ENCODE results near the gene SLC27A3.

SLC27A3 gene

GRCh38 chr1:153783233-153784190 lies 8.3 kb downstream of the SLC27A3 start:
- peak; percentile 94 for DNase-seq

DNA sequence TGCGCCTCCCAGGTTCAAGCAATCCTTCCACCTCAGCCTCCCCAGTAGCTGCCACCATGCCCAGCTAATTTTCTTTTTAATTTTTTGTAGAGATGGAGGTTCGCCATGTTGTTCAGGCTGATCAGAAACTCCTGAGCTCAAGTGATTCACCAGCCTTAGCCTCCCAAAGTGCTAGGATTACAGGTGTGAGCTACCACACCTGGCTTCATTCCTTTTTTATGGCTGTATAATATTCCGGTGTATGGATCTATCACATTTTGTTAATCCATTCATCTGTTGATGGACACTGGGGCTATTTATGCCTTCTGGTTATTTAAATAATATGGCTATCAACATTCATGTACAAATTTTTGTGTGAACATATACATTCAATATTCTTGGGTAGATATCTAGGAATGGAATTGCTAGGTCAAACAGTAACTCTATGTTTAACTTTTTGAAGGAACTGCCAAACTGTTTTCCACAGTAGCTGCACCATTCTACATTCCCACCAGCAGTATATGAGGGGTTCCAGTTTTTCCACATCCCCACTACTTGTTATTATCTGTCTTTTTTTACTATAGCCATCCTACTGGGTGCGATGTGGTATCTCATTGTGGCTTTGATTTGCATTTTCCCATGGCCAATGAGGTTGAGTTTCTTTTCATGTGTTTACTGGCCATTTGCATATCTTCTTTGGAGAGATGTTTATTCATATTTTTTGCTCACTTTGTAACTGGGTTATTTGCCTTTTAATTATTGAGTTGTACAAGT lies 11.0 kb downstream of the SLC27A3 start:
- no peak for DNase-seq

GRCh38 chr1:153789478-153790034 lies 14.3 kb downstream of the SLC27A3 start:
- no peak for DNase-seq

GRCh38 chr1:153790313-153790965 lies 15.2 kb downstream of the SLC27A3 start:
- DNase-seq, result peak; percentile 86

DNA sequence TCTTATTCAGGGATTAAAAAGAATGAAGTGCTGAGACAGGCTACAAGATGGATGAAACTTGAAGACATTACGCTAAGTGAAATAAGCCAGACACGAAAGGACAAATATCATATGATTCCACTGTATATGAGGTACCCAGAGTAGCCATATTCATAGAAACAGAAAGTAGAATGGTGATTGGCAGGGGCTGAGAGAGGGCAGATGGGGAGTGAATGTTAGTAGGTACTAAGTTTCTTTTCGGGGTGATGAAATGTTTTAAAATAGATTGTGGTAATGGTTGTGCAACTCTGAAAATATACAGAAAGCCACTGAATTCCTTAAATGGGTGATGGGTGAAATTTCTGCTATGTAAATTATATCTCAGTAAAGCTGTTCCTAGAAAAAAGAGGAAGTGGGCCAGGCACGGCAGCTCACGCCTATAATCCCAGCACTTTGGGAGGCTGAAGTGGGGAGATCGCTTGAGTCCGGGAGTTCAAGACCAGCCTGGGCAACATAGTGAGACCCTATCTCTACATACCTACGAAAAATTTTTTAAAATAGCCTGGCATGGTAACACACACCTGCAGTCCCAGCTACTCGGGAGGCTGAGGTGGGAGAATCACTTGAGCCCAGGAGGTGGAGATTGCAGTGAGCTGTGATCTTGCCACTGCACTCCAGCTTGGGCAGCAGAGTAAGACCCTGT lies 15.9 kb downstream of the SLC27A3 start:
- no peak for DNase-seq

- peak; percentile 33 for DNase-seq
These were observed 16.5 kb downstream of the SLC27A3 start for GRCh38 chr1:153791648-153792253.

- DNase-seq, result no peak
These were observed 17.4 kb downstream of the SLC27A3 start for GRCh38 chr1:153792631-153793041.

GRCh38 chr1:153793261-153793972 lies 18.2 kb downstream of the SLC27A3 start:
- no peak for DNase-seq

- no peak for DNase-seq
These were observed 18.9 kb downstream of the SLC27A3 start for GRCh38 chr1:153793973-153794615.

DNA sequence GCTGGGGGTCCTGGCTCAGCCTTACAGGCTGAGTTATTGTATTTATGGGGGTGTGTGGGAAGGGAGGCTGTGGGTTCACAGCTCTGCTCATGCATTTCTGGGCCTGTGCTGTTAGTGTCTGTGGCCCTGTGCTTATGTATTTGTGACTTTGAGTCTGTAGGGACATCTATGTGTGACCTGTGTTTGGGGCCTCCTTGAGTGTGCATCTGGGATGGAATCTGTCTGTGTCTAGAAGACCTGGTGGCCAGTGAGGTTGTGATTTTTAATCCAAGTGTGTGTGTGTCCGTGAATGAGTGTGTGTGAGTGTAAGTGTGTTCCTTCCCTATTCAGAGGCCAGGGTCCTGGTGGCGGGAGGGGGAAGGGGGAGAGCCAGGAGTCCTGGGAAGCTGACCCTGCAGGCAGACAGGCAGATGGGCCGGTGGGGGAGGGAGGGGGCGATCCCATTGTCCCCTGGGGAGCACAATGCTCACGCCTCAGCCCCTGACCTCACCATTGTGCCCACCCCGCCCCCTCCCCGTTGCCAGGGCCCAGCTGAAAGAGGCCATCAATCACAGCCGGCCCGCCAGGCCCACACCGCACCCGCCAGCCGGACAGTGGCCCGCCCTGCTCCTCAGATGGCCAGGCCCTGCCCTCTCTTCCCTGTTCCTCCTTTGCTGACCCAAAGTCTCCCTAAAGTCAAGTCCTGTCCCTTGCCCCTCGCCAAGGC lies 19.6 kb downstream of the SLC27A3 start:
- no peak for DNase-seq

GRCh38 chr1:153795330-153795837 lies 20.2 kb downstream of the SLC27A3 start:
- DNase-seq, result no peak

DNA sequence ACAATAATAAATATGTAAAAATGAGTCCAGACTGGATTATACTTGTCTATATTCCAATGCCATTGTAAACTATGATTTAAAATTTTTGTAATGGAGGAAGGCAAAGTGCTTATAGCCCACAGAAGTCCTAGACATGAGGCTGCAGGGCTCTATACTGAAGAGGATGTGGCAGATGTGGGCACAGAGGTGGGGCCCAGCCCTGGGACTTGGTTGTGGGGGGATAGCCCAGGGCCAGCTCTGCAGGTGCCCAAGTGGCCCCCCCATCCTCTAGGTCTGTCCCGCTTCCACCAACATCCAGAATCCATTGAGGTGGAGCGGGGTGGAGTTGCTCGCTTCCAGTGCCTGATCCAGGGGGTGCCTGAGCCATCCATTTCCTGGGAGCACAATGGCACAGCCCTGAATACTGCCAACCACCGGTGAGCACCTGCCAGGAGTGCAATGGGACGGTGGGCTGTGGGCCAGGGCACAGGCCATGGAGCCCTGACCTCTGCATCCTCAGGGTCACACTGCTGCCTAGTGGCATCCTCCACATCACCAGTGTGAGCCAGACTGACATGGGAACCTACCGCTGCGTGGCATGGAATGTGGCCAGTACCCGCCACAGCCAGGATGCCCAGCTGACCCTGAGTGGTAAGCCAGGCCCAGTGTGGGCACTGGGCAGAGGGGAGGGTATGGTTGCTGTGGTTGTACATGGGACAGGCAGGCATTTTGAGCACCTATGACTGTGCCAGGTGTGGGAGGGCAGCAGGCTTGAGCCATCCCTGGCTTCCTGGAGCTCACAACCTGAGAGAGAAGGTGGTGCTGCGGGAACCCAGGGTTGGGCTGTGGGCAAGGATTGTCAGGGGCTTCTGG lies 21.0 kb downstream of the SLC27A3 start:
- DNase-seq, result no peak

GRCh38 chr1:153796786-153797659 lies 21.8 kb downstream of the SLC27A3 start:
- no peak for DNase-seq

DNA sequence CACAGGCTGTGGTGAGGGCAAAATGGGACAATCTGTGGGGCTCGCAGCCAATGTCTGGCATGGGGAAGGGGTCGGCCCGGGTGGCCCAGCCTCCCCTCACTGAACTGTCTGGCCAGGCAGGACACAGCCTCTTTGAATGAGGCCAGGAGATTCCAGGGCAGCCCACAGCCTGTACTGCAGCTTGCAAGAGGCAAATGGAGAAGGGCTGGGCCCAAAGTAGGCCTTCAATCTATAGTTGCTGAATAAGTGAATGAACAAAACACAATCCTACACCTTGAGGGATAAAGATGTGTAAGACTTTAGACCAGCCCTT lies 23.2 kb downstream of the SLC27A3 start:
- DNase-seq, result no peak

DNA sequence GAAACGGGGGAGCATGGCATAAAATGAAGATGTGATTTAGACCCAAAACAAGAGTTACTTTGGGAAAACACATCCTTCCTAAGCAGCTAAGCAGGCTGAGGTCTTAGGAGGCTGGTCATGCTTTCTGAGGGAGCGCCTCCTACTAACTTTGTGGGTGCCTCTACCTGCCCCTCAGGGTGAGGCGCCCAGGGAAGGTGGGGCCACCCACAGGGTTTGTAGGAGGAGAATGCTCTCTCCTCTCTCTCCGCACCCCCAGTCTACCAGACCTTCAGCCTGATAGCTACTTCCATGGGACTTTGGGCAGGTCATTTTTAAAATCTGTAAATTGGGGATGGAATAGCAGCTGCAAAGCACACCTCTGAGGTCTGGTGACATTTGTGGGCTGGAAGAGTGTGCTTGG lies 23.8 kb downstream of the SLC27A3 start:
- no peak for DNase-seq

DNA sequence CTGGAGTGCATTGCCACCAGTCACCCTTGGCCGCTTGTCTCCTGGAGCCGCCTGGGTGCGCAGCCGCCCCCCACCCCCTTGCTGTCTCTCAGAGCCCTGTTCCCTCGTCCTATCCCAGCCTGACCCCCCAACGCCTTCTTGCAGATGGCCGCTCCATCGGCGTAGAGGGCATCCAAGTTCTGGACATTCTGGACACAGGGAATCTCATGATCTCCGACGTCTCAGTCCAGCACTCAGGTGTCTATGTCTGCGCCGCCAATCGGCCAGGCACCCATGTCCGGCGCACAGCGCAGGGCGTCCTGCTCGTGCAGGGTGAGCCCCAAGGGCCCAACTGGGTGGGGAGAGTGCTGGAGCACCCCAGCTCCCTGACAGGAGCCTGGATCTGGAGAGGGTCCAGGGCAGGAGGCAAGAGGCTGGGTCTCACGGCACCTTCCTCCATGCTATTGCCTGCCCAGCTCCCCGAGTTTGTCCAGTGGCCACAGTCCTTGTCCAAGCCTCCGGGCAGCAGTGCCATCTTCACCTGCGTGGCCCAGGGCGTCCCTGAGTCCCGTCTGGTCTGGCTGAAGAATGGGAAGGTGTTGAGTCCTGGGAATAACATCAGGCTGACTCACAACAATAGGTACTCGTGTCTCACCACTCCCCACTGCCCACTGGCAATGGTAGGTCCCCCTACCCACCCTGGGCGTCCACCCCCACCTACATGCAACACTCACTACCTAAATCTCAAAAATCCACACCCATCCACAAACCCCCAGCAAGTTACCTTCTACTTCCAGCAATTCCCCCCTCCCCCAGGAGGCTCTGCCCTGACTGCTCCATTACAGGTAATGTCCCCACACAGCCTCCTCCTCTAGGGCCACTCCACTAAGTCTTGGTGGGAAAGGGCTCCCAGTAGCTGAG lies 24.6 kb downstream of the SLC27A3 start:
- DNase-seq, result no peak

- no peak for DNase-seq
These were observed 25.3 kb downstream of the SLC27A3 start for GRCh38 chr1:153800516-153800915.

Data from right forelimb (tissue), 1 donor.